GM19463 (cell line): ENCODE measurements around the gene SRGAP2B.
A peak's percentile ranks its signal among the peaks of the same experiment; 100 is the strongest.
"Not testable (repeated sequence)": the region's sequence is repeated elsewhere in the genome, so short reads cannot be mapped to it uniquely, and the experiment has no call there.

Source experiments
- ATAC-seq: cut with Tn5 transposase; IDR thresholded peaks from one replicate; pipeline ENCODE4 v1.9.1; 2021; ENCODE audit warnings: mild to moderate bottlenecking, moderate library complexity; ENCODE audit not compliant: unreplicated experiment

SRGAP2B gene

DNA sequence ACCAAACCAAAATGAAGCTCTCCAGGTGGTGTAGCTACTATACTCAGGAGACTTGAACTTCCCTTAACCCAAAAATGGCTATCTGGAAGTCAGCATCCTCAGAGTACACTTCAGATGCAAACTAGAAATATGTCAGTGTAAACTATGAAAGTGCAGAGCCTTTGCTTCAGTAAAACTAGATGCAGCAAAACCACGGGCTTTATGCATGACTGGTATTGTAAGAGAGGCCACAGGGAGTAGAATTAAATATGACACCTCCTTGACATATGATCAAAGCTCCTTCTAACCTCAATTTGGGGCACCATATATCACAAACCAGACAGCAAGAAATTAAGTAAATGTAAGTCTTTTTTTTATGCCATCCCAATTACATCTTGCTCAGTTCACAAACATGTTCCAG, 47.6 kb downstream of the SRGAP2B start:
- peak; percentile 68 for ATAC-seq

DNA sequence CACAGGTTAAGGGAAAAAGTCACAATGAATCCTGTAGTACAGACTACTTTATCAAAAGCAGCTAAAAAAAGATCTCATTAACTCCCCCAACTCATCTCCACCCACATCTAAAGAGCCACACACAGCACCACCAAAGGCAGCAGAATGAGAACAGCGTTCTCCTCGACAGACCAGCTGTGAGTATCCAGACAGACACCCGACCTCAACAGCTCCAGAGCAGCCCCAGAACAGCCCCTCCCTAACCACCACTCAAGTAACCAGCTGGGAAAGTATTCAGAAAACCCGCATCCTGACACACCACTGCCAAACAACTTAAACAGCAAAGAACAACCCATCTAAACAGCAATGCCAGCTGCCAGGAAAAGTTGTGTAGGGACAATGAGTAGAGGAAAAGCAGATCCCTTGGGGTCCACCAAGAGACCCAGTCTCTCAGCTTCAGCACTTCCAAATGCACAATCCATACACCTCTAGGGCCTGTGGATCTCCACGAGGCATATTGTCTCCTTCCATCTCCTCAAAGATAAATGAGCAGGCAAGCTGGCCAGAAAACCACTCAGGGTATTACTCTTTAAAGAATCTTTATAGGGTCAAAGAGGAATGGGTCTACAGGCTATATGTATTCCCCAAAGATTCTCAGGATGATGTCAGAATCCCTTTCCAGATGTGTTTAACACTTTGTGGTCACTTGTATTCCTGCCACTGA, 49.4 kb downstream of the SRGAP2B start:
- not testable (repeated sequence) for ATAC-seq

DNA sequence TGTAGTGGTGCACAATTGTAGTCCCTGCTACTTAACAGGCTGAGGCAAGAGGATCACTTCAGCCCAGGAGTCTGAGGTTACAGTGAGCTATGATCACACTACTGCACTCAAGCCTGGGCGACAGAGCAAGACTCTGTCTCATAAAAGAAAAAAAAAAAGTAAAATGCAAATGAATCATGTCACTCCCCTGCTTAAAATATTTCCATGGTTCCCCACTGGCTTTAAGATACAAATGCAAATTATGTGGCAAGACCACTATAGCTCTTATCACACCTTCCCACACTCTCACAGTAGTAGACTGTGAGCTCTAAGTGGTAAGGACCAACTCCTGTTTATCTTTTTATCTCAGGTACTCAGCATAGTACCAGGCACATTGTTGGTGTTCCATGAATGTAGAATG, 53.6 kb downstream of the SRGAP2B start:
- peak; percentile 85 for ATAC-seq

DNA sequence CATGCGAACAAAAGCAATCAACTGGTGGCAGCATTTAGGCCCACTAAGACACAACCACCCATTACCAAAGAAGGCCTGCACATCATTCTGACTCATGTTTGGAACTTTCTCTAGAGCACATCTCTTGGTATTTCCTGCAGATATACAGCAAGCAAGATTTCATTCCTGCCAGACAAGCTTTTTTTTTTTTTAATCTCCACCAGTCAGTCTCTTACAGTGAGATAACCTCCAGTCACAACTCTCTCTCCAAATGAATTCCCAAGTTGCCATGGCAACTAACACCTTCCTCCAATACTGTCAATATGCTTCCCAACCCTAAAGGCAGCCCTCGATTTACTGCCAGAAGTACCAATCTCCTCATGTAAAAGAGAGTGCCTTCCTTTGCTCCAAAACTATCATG, 59.1 kb downstream of the SRGAP2B start:
- ATAC-seq: not testable (repeated sequence)

DNA sequence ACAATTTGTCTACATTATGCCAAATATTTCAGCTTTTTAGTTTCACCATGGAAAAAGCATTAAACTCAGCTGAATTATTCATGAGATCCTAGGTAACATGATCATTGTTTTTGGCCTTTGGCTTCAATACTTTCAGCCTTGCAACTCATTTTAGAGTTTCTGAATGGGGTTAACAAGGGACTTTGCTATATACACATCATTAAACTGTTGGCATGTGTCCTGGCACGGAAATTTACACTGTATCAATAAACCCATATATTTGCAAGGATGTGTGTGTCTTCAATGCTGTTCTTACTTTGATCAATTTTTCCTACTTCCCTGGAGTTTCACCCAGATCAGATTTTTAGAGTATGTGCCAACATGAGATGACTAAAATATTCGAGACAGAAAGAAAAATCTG, 61.6 kb downstream of the SRGAP2B start:
- ATAC-seq: not testable (repeated sequence)

DNA sequence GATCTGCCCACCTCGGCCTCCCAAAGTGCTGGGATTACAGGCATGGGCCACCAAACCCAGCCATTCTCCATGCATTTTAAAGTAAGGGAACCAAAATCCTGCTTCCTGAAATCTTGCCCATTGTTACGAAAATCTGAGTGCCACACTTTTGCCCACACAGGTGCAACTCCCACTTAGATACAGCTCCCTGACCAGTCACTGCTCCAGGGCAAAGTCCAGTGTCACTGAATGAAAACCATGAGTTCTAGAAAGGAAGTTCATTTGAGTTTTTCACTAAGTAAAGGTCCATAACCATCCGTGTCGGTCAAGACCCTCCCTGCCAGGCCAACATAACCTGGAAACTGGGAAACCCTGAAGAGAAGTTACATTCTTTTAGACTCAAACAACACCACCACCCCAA, 67.9 kb downstream of the SRGAP2B start:
- not testable (repeated sequence) for ATAC-seq

DNA sequence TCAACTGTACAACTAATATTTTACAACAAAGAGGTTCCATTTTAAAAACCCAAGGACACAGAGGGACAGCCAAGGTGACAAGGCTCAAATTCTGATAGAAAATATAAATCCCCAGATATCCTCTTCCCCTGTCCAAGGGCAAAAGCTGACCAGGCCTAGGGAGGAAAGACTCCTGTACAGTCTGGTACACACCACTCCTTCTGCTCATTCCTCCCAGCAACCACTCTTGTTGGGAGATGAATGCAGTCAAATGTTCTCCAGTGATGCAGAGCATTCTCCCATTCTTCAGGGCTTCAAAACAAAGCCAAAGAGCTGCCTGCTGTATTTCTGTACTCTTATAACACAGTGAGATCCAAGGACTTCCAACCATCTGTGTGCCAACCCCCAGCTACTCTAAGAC, 69.8 kb downstream of the SRGAP2B start:
- ATAC-seq: not testable (repeated sequence)

DNA sequence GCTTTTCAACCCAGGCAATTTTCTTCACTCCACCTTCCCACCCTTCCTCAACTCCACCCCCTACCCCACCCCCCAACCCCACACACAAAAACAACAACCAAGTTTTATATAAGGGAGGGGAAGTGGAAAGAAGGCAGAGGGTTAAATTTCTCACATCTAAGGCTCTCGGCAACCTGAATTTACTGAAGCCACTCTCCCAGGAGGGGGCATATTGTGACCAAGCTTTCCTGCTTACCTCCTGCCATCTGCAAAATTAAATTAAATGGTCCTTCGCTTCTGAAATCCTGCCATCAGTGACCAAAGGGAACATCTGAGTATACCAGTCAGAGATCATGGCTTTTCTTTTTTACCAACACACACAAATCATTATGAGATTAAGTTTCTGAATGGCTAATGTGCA, 72.9 kb downstream of the SRGAP2B start:
- not testable (repeated sequence) for ATAC-seq

DNA sequence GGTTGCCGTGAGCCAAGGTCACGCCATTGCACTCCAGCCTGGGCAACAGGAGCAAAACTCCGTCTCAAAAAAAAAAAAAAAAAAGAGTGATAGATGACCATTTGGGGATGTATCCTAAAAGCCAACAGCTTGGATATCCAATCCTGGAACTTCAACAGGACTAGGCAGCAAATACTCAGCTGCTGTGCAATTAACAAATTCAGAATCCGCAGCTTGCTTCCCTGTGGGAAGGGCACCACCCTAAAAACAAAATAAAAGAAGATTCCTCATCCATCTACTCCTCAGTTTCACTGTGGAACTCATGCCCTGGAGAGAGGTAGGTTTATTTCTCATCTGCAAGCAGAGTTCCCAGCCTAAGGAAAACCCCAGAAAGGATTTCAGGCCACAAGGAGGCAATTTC, 73.4 kb downstream of the SRGAP2B start:
- not testable (repeated sequence) for ATAC-seq

DNA sequence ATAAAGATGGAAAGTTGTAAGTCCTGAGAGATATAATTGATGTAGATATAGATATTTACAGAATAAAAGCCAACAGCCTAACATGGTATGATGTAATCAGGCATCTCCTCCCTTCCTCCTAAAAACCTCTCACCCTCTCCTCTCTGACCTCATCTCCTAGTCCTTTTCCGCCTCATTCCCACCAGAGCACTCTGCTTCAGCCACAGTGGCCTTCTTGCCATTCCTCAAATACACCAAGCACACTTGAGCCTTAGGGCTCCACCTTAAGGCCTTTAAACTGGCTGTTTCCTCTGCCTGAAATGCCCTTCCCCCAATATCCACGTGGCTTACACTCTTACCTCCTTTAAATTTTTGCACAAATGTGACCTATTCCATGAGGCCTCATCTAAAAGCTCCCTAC, 75.4 kb downstream of the SRGAP2B start:
- ATAC-seq: not testable (repeated sequence)

DNA sequence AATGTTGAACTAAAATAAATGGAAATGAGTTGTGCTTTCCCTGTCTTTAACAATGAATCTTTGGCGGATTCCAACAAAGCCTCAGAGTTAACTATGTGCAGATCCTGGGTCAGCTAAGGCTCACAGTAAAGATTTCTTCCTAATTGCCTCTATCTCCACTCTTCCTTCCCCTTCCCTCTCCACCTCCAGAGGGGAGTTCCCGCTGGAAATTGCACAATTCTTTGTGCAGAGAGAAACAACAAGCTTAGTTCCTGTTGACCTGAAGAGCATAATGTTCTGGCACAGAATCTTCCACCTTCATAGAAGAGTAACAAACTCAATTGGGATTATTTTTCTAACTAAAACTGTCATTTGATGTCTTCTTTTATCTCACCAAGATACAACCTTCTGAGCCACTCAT, 77.4 kb downstream of the SRGAP2B start:
- not testable (repeated sequence) for ATAC-seq

DNA sequence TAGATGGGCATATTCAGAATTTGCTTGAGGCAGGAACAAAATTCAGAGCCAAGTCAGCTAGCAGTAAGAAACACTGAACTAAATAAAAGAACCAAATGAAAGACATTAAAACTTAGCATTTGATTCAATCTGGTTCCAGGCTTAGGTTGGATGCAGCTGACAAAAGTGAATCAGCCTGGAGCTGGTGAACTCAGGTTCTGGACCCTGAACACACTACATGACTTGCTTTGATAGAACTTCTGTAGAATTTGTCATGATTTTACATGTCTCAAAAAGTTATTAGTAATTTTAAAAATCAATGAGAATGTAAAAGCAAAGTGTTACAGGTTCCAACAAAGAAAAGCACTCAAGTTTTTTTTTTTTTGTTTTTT, 78.7 kb downstream of the SRGAP2B start:
- not testable (repeated sequence) for ATAC-seq

DNA sequence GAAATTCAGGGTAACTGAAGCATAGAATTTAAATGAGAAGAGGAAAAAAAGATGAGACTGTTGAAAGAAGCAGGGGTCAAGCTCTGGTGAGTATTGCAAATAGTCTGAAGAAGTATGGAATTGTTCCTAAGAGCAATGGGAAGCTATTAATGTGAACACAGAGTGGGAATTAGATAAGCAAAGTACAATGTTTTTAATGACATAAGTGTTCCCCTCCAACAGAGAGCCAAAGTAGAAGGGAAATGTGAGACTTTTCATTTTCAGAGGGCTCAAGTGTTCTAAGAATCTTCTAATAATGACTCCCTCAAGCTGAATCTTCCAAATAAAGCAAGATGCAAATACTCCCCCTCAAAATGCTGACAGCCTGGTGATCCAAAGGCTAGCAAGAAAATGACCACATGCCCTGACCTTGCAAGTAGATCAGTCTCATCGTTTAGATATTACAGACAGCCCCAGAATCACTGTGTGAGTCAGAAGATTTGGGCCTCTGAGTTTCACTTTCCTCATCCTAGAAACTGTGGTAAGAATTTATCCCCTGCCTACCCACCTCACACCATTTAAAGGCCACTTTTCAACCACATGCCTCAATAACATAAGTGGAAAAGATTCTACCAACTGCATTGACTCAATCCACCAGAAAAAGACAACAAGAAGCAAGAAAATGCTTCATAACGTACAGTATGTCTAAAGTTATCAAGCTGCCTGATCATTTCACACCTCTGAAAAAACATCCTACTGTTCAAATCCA, 79.2 kb downstream of the SRGAP2B start:
- ATAC-seq: peak; percentile 65

DNA sequence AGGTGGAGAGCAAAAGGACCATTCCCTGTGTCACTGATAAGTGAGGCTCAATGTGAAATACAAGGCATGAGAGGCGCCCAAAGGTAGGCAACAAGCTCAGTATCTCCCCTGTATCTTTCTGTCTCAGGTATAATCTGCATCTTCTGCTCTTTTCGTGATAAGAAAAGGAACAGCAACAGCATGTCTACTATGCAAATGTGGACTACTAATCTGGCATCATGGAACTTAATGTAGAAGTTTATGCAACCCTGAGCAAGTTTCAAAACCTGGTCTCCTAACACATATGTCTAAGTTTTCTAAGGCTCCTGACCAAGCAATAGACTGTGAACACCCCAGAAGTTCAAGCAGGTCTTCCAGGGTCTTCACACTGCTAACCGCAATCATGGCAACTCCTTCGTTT, 81.8 kb downstream of the SRGAP2B start:
- not testable (repeated sequence) for ATAC-seq

DNA sequence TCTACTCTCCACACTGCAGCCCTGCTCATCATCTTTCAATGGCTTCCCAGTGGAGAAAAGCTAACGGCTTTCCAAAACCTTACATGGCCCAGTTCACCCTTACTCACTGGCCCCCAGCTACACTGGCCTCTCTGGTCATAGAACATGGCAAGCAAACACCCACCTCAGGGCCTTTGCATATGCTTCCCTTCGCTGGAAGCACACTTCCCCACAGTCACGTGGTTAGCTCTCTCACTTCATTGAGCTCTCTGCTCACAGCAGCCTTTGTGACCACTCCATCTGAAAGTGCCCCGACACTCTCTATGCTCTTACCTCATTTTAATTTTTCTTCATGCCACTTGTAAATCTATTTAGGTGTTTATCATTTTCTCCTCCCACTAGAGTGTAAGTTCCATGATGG, 83.3 kb downstream of the SRGAP2B start:
- not testable (repeated sequence) for ATAC-seq

DNA sequence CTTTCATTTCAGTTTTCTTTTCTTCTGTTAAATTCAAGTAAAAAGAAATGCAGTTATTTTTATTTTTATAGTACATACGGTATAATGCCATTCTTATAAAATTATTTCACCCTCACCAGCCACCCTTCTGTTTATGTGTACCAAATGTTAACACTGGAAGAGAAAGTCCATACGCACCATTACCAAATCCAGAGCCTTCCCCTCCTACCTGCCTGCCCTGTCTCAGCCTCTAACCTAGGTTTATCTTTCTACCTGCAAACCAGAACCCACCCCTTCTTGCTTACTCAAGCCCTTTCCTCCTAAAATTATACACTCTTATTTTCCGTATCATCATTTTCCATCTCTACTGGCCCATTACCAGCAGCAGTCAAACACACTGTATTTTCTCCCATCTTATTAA, 84.5 kb downstream of the SRGAP2B start:
- not testable (repeated sequence) for ATAC-seq

DNA sequence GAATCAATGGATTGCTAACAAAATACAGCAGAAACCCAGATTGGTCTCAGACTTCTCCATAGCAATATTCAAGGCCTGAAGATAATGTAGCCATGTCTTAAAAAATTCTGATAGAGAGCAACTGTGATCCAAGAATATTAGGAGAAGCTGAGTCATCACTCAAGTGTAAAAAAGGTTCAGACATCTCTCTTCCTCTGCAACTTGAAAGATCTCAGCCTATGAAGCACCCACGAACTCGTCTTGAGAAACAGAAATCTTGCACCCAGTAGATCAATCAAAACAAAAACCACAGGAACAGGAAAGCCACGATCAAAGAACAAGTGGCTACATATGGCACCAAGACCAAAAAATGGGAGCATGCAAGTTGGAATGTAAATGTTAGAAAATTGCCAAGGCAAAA, 85.2 kb downstream of the SRGAP2B start:
- not testable (repeated sequence) for ATAC-seq

DNA sequence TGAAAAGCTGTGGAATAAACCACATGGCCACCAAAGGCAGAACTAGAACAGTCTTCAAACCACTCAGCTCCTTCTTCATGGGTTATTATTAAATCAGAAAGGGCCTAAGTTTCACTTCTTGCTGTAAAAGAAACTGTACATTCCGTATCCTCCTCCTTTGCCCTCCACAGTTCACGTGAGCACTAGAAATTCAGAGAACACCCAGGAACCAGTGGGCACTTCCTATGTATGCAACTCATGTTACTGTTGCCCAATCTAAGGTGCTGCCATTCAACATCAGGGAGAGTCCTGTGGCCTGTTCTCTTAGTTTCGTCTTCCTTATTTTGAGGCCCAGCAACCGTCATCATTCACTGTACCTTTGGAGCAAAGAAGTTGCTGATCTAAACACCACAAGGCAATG, 86.7 kb downstream of the SRGAP2B start:
- ATAC-seq: peak; percentile 44

DNA sequence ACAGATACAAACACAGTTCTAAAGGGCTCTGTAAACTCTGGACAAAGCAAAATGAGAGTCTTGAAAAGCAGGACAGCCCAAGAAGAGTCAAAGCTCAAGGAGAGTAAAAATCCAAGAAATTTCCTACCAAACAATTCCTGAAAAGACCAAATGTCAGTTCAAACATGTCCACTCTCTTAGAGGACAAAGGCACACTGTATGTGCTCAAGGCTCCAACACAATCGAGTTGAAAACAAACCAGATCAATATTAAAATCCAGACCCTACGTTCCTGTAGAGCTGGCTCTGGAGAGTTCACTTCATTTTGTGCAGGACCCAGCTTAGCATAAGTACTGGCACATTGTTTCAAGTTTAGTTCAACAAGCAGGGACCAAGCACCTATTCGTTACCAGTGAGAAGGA, 90.0 kb downstream of the SRGAP2B start:
- not testable (repeated sequence) for ATAC-seq

DNA sequence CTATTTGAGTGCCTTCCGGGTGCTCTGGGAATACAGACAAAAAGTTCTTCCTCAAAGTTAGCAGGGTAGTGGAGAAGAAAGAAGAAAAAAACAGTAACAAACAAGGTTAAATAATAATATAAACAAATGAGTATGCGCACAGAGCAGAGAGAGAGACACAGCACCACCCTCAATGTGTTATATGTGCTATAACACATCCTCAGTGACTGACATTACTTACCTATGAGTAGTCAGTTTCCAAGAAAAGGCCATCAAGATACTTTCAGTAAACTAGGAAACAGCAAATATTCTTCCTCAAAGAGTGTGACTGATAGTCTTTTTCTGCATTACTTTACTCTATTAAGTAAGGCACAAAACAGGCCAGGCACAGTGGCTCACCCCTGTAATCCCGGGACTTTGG, 93.7 kb downstream of the SRGAP2B start:
- ATAC-seq: not testable (repeated sequence)

DNA sequence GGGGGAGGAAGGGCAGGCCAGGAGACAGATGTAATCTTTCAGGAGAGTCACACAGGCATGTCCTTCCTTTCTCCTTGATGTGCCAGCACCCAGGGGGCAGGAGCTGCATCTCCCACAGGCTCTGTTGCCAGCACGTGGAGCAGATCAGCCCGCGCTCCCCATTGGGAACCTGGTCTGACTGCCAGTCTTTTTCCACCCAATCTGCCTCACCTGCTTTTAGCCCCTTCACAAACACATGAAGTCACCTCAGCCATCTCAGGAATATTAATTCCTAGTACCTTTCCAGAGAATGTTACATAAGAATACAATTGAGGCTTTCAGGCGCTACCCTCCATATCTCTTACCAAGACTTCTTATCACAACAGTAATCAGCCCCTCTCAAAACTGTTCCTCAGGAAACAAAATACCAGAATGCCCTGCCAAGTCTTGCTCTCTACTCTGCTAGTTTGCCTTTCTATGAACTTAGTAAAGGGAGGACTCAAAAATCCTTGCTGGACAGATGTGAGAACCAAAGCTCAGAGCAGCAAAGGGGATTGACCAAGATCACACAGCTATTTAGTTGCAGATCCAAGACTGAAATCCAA, 94.3 kb downstream of the SRGAP2B start:
- not testable (repeated sequence) for ATAC-seq
